ENCODE results near the gene VSTM4. TPM values are rescaled to one million over a fixed set of nuclear protein-coding genes. Genes with fewer than 3 reads are reported as not detected.

Gene VSTM4
- total and polyA plus RNA-seq, 8 donors = 0.32 to 2.4 (median 0.57) TPM

DNA sequence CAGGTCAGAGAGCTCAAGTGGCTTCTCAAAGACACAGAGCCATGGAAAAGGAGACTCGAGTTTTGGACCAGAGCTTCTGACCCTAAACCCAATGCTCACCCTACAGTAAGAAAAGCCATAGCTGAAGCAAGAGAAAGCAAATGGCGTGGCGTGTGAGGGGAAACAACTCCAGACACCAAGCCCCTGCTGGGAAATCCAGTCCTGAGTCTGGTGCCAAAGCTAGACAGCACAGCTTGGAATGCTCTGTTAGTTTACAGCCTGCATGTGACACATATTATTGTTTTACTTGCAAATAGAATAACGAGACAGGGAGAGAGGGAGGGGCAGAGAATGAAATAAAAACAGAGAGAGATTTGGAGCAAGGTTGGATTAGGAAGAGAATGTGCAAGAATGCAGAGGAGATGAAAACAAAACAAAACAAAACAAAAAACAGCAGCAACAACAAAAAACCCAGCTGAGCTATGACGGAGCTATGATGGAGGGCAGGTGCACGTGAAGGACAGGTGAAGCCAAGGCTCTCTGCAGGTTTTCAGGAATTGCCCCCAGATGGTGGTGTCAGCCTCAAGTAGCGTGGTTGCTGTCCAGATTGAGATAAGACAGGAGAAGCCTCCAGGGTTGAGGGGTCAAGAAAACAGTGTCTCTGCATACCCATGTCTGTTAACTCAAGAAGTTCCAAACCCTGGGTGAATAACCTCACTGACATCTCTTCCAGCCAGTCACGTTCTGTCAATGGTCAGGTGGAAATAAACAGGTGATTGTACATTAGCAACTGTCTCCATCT lies 105.9 kb downstream of the VSTM4 start:
- Histone ChIP-seq H3K27me3 (no peaks in the 10 kb centered on the region), H3K9me3 (no peaks in the 10 kb centered on the region), H3K36me3 (no peaks in the 10 kb centered on the region), H3K4me1 (no peaks in the 10 kb centered on the region), H3K27ac (no peak overlapping the region), H3K4me3 (no peak overlapping the region)
- ATAC-seq = no peak
- no peak for DNase-seq
- FAIRE-seq = no peak
- intact Hi-C loops (cut with DNase I) = no loop called here
- TF ChIP-seq, protein P1, sequence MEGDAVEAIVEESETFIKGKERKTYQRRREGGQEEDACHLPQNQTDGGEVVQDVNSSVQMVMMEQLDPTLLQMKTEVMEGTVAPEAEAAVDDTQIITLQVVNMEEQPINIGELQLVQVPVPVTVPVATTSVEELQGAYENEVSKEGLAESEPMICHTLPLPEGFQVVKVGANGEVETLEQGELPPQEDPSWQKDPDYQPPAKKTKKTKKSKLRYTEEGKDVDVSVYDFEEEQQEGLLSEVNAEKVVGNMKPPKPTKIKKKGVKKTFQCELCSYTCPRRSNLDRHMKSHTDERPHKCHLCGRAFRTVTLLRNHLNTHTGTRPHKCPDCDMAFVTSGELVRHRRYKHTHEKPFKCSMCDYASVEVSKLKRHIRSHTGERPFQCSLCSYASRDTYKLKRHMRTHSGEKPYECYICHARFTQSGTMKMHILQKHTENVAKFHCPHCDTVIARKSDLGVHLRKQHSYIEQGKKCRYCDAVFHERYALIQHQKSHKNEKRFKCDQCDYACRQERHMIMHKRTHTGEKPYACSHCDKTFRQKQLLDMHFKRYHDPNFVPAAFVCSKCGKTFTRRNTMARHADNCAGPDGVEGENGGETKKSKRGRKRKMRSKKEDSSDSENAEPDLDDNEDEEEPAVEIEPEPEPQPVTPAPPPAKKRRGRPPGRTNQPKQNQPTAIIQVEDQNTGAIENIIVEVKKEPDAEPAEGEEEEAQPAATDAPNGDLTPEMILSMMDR (IDR thresholded peaks at IDR 0.05) = no peak
- WGBS, 2 donors = 44 to 48% methylated on average over 8 of the region's 8 CpGs

DNA sequence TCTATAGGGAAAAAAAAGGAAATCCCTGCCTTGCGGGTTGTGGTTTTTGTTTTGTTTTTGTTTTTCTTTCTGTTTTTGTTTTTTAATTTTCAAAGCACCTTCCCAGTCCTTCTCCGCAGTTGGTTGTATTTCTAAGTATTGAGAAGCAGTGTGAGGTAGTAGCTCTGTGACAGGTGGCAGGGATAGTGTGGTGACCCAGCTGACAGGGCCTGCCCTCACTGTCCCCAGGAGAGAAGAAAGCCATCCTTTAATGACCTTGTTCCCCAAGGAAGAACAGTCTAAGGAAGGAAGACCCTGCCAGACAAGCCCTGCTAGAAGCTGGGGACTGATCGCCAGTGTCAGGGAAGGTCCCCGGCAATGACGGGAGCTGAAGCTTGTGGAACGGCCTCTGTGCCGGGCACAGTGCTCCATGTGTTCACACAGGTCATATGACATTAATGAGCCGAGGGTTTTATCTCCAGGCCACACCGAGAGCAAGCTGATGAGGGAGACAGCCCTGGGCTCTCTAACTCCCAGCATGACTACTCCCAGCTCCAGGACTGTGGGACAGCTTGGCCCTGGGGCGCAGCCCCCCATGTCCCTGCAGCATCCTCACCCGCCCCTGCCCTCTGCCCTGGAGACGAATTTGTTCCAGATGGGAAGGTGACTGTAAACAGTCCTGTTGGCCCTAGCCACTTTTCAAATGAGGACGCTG lies 106.7 kb downstream of the VSTM4 start:
- no peaks in the 10 kb centered on the region for H3K27me3 ChIP-seq

DNA sequence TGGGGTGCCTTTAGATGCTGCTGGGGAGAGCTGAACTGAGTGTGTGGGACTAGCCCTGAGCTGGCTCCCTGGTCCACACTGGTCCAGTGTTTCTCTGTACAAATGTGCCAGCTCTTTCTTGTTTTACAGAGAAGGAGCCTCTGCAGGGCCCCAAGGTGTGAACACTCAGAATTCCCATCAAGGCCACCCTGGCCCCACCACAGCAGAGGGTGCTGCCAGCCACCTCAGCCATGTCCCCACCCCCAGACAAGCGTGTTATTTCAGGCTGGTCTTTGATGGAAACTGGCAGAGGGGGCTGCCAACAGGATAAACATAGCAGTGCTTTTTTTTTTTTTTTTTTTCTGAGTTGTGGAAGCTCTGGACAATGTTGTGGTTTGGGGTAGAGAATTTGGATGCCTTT lies 107.2 kb downstream of the VSTM4 start:
- FAIRE-seq (no peak), DNase-seq (no peak), ATAC-seq (no peak)
- H3K9me3 ChIP-seq = no peaks in the 10 kb centered on the region
- H3K27me3 ChIP-seq = no peaks in the 10 kb centered on the region
- WGBS, 2 donors = 34 to 44% methylated on average over 1 of the region's 1 CpG
- intact Hi-C loops (cut with DNase I) = no loop called here
- no peak overlapping the region for H3K27ac ChIP-seq
- no peak overlapping the region for H3K4me3 ChIP-seq
- no peaks in the 10 kb centered on the region for H3K36me3 ChIP-seq
- H3K4me1 ChIP-seq = no peaks in the 10 kb centered on the region
- TF ChIP-seq, protein P1 (IDR thresholded peaks at IDR 0.05) = no peak

More for the DNA sequence above, 106.7 kb downstream of the VSTM4 start:
- Histone ChIP-seq H3K36me3 (no peaks in the 10 kb centered on the region), H3K27ac (no peak overlapping the region), H3K4me3 (no peak overlapping the region), H3K4me1 (no peaks in the 10 kb centered on the region), H3K9me3 (no peaks in the 10 kb centered on the region)
- TF ChIP-seq, protein P1 (IDR thresholded peaks at IDR 0.05) = no peak
- 60 to 69% methylated on average over 13 of the region's 13 CpGs for WGBS, 2 donors
- intact Hi-C loops (cut with DNase I) = no loop called here
- no peak for FAIRE-seq
- ATAC-seq = no peak
- no peak for DNase-seq

DNA sequence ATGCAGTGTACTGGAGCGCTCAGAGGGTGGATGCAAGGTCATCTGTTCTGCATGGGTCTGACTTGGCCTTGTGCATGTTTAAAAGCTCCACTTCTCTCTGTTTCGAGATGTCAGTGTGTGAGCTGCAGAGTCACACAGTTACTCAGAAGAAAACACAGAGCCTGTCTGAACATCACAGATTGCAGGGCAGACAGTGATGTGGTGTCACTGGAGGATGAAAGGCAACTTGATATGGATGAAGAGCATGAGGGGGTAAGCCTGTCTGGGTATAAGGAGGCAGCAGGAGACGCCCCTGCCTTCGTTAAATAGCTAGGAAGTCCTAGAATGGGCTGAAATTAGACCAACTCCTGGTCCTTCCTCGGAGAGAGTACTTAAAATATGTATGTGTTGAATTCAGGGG lies 108.2 kb downstream of the VSTM4 start:
- TF ChIP-seq, protein P1 (IDR thresholded peaks at IDR 0.05) = no peak
- no peak overlapping the region for H3K4me3 ChIP-seq
- no peaks in the 10 kb centered on the region for H3K27me3 ChIP-seq
- FAIRE-seq = no peak
- no peak for ATAC-seq
- H3K4me1 ChIP-seq = no peaks in the 10 kb centered on the region
- no peaks in the 10 kb centered on the region for H3K36me3 ChIP-seq
- intact Hi-C loops (cut with DNase I) = no loop called here
- H3K27ac ChIP-seq = no peak overlapping the region
- WGBS, 2 donors = 41 to 47% methylated on average over 5 of the region's 5 CpGs
- no peaks in the 10 kb centered on the region for H3K9me3 ChIP-seq
- DNase-seq = no peak

DNA sequence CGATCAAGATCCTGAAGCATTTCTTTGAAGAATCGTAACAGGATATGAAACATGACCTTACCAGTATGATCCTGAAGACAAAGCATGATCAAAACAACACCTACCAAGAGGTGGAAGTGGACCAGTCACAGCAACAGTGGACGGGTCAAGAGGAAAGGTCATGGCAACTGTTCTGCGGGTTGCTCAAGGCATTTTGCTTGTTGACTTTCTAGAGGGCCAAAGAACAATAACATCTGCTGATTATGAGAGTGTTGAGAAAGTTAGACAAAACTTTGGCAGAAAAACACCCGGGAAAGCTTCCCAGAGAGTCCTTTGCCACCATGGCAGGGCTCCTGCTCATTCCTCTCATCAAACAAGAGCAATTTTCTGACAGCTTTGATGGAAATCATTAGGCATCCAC lies 110.1 kb downstream of the VSTM4 start:
- 63 to 72% methylated on average over 5 of the region's 5 CpGs for WGBS, 2 donors
- intact Hi-C loops (cut with DNase I) = no loop called here

More for the DNA sequence above, 110.1 kb downstream of the VSTM4 start:
- H3K27me3 ChIP-seq = no peaks in the 10 kb centered on the region
- H3K36me3 ChIP-seq = no peaks in the 10 kb centered on the region
- TF ChIP-seq, protein P1 (IDR thresholded peaks at IDR 0.05) = no peak
- no peaks in the 10 kb centered on the region for H3K4me1 ChIP-seq
- H3K4me3 ChIP-seq = no peak overlapping the region
- ATAC-seq (no peak), DNase-seq (no peak), FAIRE-seq (no peak)
- no peaks in the 10 kb centered on the region for H3K9me3 ChIP-seq
- H3K27ac ChIP-seq = no peak overlapping the region
